Mesothelial cell of epicardium (in vitro differentiated cells): ENCODE results near the gene MAP4. TPM values are rescaled to one million over a fixed set of nuclear protein-coding genes. Genes with fewer than 3 reads are reported as not detected.

Source experiments
- DNase-seq, 2 experiments: peaks; one replicate each; pipeline ENCODE4 v3.0.0; 2021; ENCODE audit warnings: low spot score in 2 of 2; ENCODE audit not compliant: unreplicated experiment in 2 of 2
- H3K27ac Mint-ChIP-seq: 2 replicates; pipeline ENCODE4 v1.8.0; 2021; ENCODE audit warnings: mixed read lengths
- H3K27me3 Mint-ChIP-seq: 2 replicates; pipeline ENCODE4 v1.8.0; 2021; ENCODE audit warnings: low read depth, mixed read lengths
- H3K36me3 Mint-ChIP-seq: 2 replicates; pipeline ENCODE4 v1.8.0; 2021; ENCODE audit warnings: mixed read lengths
- H3K4me1 Mint-ChIP-seq: 2 replicates; pipeline ENCODE4 v1.8.0; 2021; ENCODE audit warnings: mixed read lengths
- H3K4me3 Mint-ChIP-seq: 2 replicates; pipeline ENCODE4 v1.8.0; 2021; ENCODE audit warnings: mild to moderate bottlenecking, moderate library complexity, mixed read lengths
- H3K9me3 Mint-ChIP-seq: 2 replicates; pipeline ENCODE4 v1.8.0; 2021; ENCODE audit warnings: mixed read lengths
- CTCF ChIP-seq: fragments of 200-600 bp; sonication (generic); IDR thresholded peaks from one replicate; pipeline ENCODE4 v1.5.0; 2021; ENCODE audit warnings: antibody characterized with exemption; ENCODE audit not compliant: unreplicated experiment
- total RNA-seq: library from RNA; stranded (reverse); gene quantifications from 3 replicates; pipeline ENCODE4 v1.2.1, GENCODE V29; 2021

Gene MAP4
- total RNA-seq, 1 donor from 2014 or later: 153 TPM

- Mint-ChIP-seq H3K36me3 (peaks cover 14% of the 10 kb centered on the region), H3K4me3 (no peak overlapping the region), H3K27me3 (no peaks in the 10 kb centered on the region), H3K27ac (peak overlapping the region; percentile 25), H3K4me1 (no peaks in the 10 kb centered on the region), H3K9me3 (no peaks in the 10 kb centered on the region)
- no peak for DNase-seq
- no peak for TF ChIP-seq CTCF
Observed at GRCh38 chr3:47851888-47852603, 164.2 kb downstream of the MAP4 start.

GRCh38 chr3:47850564-47851410 is 165.4 kb downstream of the MAP4 start:
- H3K4me3 Mint-ChIP-seq: no peak overlapping the region
- peak overlapping the region; percentile 64 for H3K27ac Mint-ChIP-seq
- TF ChIP-seq CTCF: no peak

GRCh38 chr3:47849699-47850563 is 166.3 kb downstream of the MAP4 start:
- Mint-ChIP-seq H3K36me3 (peaks cover 5% of the 10 kb centered on the region), H3K9me3 (no peaks in the 10 kb centered on the region), H3K4me1 (no peaks in the 10 kb centered on the region), H3K27me3 (no peaks in the 10 kb centered on the region), H3K27ac (peak overlapping the region; percentile 39), H3K4me3 (no peak overlapping the region)
- DNase-seq: no peak
- TF ChIP-seq CTCF: no peak

More at GRCh38 chr3:47850564-47851410, 165.4 kb downstream of the MAP4 start:
- H3K9me3 Mint-ChIP-seq: no peaks in the 10 kb centered on the region
- H3K4me1 Mint-ChIP-seq: no peaks in the 10 kb centered on the region
- no peak for DNase-seq
- H3K36me3 Mint-ChIP-seq: peaks cover 9% of the 10 kb centered on the region
- H3K27me3 Mint-ChIP-seq: no peaks in the 10 kb centered on the region

GRCh38 chr3:47849186-47849698 is 167.0 kb downstream of the MAP4 start:
- no peak for TF ChIP-seq CTCF
- peaks cover 6% of the 10 kb centered on the region for H3K36me3 Mint-ChIP-seq
- no peaks in the 10 kb centered on the region for H3K9me3 Mint-ChIP-seq
- no peaks in the 10 kb centered on the region for H3K27me3 Mint-ChIP-seq
- peaks cover 4% of the 10 kb centered on the region for H3K4me1 Mint-ChIP-seq
- peak overlapping the region; percentile 30 for H3K27ac Mint-ChIP-seq
- no peak for DNase-seq
- H3K4me3 Mint-ChIP-seq: no peak overlapping the region

GRCh38 chr3:47848599-47849117 is 167.6 kb downstream of the MAP4 start:
- Mint-ChIP-seq H3K27ac (no peak overlapping the region), H3K4me3 (no peak overlapping the region)

More at GRCh38 chr3:47848599-47849117, 167.6 kb downstream of the MAP4 start:
- peaks cover 10% of the 10 kb centered on the region for H3K36me3 Mint-ChIP-seq
- no peak for TF ChIP-seq CTCF
- H3K4me1 Mint-ChIP-seq: peaks cover 8% of the 10 kb centered on the region
- H3K27me3 Mint-ChIP-seq: no peaks in the 10 kb centered on the region
- no peak for DNase-seq
- H3K9me3 Mint-ChIP-seq: no peaks in the 10 kb centered on the region
